Psoas muscle (tissue), 8 donors: Measurements from ENCODE around the gene CNN2. TPM values are rescaled to one million over a fixed set of nuclear protein-coding genes. Genes with fewer than 3 reads are reported as not detected.

Experiments used
- ATAC-seq, 4 donors: fragments of 200-7000 bp; cut with Tn5 transposase; one replicate each; pipeline ENCODE4 v1.9.1; 2020; ENCODE audit warnings: moderate library complexity in 3 of 4, mild to moderate bottlenecking in 2 of 4
- DNase-seq, 2 donors: peaks; one replicate each; pipeline ENCODE4 v3.0.0-alpha.2; 2020
- H3K27ac ChIP-seq: fragments of 200-600 bp; one replicate; pipeline ENCODE4 v1.8.0; 2022
- H3K27me3 ChIP-seq, 3 donors: fragments of 200-600 bp in 1 of 3; one replicate each; pipeline versions ENCODE4 v1.6.1 to v1.8.0; 2013 to 2022; ENCODE audit warnings: low read length in 2 of 3, mild to moderate bottlenecking in 2 of 3, moderate library complexity in 1 of 3; ENCODE audit not compliant: insufficient read depth in 3 of 3
- H3K36me3 ChIP-seq, 2 donors: fragments of 200-600 bp in 1 of 2; one replicate each; pipeline versions ENCODE4 v1.6.1 to v1.8.0; 2013 to 2022; ENCODE audit warnings: low read depth in 1 of 2, mild to moderate bottlenecking in 1 of 2, moderate library complexity in 1 of 2; ENCODE audit not compliant: insufficient read depth in 1 of 2
- H3K4me1 ChIP-seq: fragments of 200-600 bp; one replicate; pipeline ENCODE4 v1.8.0; 2022
- H3K4me3 ChIP-seq: fragments of 200-600 bp; one replicate; pipeline ENCODE4 v1.8.0; 2022; ENCODE audit warnings: mild to moderate bottlenecking
- H3K9me3 ChIP-seq: fragments of 200-600 bp; one replicate; pipeline ENCODE4 v1.8.0; 2022
- CTCF ChIP-seq: fragments of 200-600 bp; IDR thresholded peaks from one replicate; pipeline ENCODE4 v1.8.0; 2022; ENCODE audit warnings: antibody characterized with exemption
- WGBS, 3 donors: extraction: QIAGEN DNeasy Blood & Tissue Kit; methylation state at CpG; one replicate each; pipeline versions ENCODE4 v1.1.6 to v1.1.7; 2013; 5-methylcytosine and 5-hydroxymethylcytosine counted together
- intact Hi-C, 2 donors: fragments of 100-400 bp; cut with DNase I; formaldehyde crosslinking; loops; one replicate each; pipeline versions ENCODE4 v1.11.0 to v1.14.2; 2022
- polyA plus RNA-seq, 3 donors: library from polyadenylated mRNA; stranded (reverse); fragments of 200-250 nt; gene quantifications; one replicate each; pipeline ENCODE4 v1.2.3, GENCODE V29; 2013
- total RNA-seq, 4 donors: library from RNA; stranded (reverse); fragmentation: NEBNext Ultra II Directional in 2 of 4; extraction: Animal tissue kit (Norgen Biotek cat#: 25700) in 2 of 4; gene quantifications; one replicate each; pipeline versions ENCODE4 v1.2.1 to v1.2.4, GENCODE V29; 2021 to 2023
- donor health status: healthy with polysubstance abuse.
- donor health status: DM: no; HTN: no; CAD: no; lungs with moderate emphysema.
- donor health status: Bipolar disorder and iron deficiency.
- donor health status: healthy.
- donor health status: DM: yes; HTN: yes; CAD: no.
- donor health status: DM: no; HTN: no; CAD: no.
- donor health status: DM: no; HTN: no; CAD: no.
- donor health status: DM: yes; HTN: yes; CAD: no.

CNN2 gene
- total and polyA plus RNA-seq, 7 donors: 1.7 to 9.5 (median 6.3) TPM

DNA sequence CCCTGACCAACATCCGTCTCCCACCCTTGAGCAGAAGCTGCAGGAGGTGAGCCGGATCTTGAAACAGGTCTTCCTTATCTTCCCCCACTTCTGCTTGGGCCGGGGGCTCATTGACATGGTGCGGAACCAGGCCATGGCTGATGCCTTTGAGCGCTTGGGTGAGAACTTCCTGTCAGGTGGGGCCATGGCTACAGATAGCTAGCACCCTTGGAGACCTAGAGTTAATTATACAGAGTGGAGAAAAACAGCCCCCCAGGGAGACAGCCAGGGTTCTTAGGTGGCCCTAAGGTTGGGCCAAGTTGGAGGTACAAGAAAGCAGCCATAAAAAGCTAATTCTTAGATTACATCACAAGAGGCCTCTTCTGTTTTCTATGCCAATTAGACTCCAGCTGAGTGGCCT lies 31.7 kb downstream of the CNN2 start:
- WGBS, 3 donors: 93 to 99% (median 98%) methylated on average over 5 of the region's 5 CpGs
- no peak overlapping the region for H3K27ac ChIP-seq
- no peak overlapping the region for H3K4me3 ChIP-seq
- intact Hi-C loops: no loop called here
- DNase-seq (no peak), ATAC-seq (no peak)
- TF ChIP-seq CTCF: no peak
- H3K4me1 ChIP-seq: no peaks in the 10 kb centered on the region
- H3K36me3 ChIP-seq: peaks cover 0 to 53% of the 10 kb centered on the region in 2 donors
- H3K27me3 ChIP-seq: no peaks in the 10 kb centered on the region
- peaks cover 33% of the 10 kb centered on the region for H3K9me3 ChIP-seq

DNA sequence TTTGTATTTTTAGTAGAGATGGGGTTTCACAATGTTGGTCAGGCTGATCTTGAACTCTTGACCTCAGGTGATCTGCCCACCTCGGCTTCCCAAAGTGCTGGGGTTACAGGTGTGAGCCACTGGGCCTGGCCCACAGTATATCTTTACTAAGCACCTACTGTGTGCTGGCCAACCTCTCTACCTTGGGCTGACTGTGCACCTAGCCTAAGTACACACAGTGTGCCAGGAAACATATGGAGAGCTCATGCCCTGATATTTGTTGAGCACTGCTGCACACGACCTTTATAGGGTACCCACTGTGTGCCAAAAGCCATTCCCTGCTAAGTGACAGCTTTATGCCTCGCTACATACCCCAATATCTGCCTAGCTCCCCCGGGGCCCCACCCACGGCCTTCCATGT lies 34.3 kb downstream of the CNN2 start:
- whole genome bisulfite sequencing, 3 donors: 85 to 87% (median 87%) methylated on average over 5 of the region's 5 CpGs
- H3K36me3 ChIP-seq: peaks cover 0 to 36% of the 10 kb centered on the region in 2 donors
- H3K4me3 ChIP-seq: no peak overlapping the region
- DNase-seq (no peak), ATAC-seq (no peak)
- TF ChIP-seq CTCF: no peak
- H3K27me3 ChIP-seq: peaks cover 0 to 12% (median 1%) of the 10 kb centered on the region in 3 donors
- no peak overlapping the region for H3K27ac ChIP-seq
- H3K4me1 ChIP-seq: peaks cover 11% of the 10 kb centered on the region
- peaks cover 33% of the 10 kb centered on the region for H3K9me3 ChIP-seq
- intact Hi-C loops: no loop called here

DNA sequence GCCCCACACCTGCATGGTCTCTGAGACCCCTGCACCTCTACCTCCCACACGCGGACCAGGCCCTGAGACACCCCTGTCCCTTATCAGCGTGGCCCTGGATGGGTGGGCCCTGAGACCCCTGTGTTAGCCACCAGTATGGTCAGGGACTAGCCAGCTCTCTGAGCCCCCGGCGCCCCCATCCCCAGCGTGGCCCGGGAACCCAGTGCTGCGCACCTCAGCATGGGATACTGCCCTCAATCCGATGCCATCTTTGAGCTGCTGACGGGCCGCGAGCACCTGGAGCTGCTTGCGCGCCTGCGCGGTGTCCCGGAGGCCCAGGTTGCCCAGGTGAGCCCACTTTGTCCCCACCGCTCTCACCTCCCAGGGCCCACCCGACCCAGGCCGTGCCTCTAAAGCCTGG lies 35.6 kb downstream of the CNN2 start:
- Histone ChIP-seq H3K36me3 (peaks cover 0 to 24% of the 10 kb centered on the region in 2 donors), H3K4me3 (no peak overlapping the region), H3K27ac (no peak overlapping the region), H3K27me3 (peaks cover 0 to 24% (median 5%) of the 10 kb centered on the region in 3 donors), H3K4me1 (peaks cover 17% of the 10 kb centered on the region), H3K9me3 (peaks cover 20% of the 10 kb centered on the region)
- intact Hi-C loops: no loop called here
- no peak for TF ChIP-seq CTCF
- WGBS, 3 donors: 85 to 97% (median 92%) methylated on average over 19 to 20 of the region's 20 CpGs
- DNase-seq (no peak), ATAC-seq (no peak)

DNA sequence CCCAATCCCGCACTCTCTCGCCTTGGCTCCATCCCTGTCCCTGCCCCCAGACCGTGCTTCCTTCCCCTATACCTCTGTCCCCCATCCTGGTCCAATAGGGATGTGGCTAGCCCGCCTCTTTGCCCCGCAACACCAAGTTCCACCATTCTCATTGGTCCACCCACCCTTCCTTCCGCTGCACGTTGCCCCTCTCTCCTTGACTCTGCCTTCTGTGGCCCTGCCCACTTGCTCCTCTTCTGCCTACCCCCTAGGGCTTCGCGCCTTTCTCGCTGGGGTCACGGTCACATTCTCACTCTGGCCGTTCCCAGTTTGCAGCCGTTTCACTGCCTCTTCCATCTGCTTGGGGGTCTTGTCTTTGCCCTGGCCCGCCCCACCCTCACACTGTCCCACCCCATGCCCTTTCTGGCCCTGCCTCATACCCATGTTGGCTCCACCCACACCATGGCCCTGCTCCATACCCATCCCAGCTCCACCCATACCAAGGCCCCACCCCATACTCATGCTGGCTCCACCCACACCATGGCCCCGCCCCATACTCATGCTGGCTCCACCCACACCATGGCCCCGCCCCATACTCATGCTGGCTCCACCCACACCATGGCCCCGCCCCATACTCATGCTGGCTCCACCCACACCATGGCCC lies 36.1 kb downstream of the CNN2 start:
- peaks cover 15% of the 10 kb centered on the region for H3K9me3 ChIP-seq
- H3K27ac ChIP-seq: no peak overlapping the region
- intact Hi-C loops: no loop called here
- DNase-seq (no peak), ATAC-seq (no peak)
- no peak for TF ChIP-seq CTCF
- peaks cover 20% of the 10 kb centered on the region for H3K4me1 ChIP-seq
- H3K36me3 ChIP-seq: peaks cover 0 to 20% of the 10 kb centered on the region in 2 donors
- H3K27me3 ChIP-seq: peaks cover 0 to 29% (median 9%) of the 10 kb centered on the region in 3 donors
- no peak overlapping the region for H3K4me3 ChIP-seq
- 81 to 90% (median 84%) methylated on average over 16 to 17 of the region's 17 CpGs for WGBS, 3 donors
